Activated CD4-positive, alpha-beta T cell treated with anti-CD3 and anti-CD28 coated beads, Interleukin-2, amount 50 U/mL, for 24 hours (primary cell): ENCODE data around the gene SLC7A5.
"Not testable (repeated sequence)": the region's sequence is repeated elsewhere in the genome, so short reads cannot be mapped to it uniquely, and the experiment has no call there.

Source experiments
- DNase-seq, 2 donors: peaks; one replicate each; pipeline ENCODE4 v3.0.0-alpha.2; 2020; ENCODE audit warnings: low read depth in 1 of 2, low spot score in 1 of 2

SLC7A5 gene

DNA sequence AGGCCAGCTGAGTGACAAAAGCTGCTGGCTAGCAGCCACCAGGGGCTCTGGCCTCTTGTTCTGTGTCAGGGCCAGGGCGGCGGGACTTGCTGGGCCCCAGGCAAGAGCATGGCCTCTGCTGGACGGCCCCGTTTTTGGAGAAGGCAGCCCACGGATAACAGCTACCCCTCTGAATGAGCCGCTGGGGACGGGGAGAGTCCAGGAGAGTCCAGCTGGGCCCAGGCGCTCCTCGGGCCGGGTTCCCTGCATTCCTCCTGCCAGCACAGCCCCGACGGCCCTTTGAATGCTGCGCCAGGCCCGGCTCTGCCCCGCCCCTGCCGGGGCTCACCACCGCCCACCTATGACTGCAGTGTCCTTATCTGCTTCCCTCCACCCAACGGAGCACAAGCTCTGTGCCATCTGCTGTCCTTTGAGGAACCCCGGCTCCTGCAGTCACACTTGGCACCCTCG is 33.4 kb downstream of the SLC7A5 start:
- DNase-seq, result no peak

DNA sequence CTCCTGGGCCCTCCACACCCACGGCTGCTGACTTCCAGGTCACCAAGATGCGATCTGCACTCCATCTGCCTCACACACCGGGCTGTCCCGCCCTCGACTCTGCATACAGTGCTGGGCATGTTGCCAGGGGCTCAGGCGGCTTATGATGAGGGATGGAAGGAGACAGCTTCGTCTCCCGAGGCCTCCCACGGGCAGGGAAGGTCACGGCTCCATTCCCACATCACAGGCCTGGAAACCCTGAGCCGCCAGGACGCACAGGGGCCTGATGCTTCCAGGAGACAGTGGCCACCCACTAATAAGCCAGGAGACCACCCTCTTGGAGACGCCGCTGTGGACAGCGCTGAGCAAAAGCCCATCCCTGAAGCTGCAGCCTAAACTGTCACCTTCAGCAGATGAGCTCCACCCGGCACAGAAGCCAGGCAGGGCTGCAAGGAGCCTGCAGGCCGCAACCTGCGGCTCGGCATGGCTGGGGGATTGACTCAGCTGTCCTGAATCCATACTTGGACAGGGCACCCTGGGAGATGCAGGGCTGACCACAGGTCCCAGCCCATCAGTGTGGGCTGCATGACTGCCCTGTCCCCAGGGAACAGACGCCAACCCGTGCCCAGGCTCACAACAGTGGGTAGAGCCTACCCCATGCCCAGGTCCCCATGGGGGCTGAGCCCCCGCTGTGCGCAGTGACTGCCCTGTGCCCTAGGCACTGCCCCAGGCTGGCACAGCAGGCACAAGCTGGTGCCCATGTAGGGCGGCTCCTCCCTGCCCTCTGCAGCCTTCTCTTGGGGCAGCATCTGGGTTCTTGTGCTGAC is 34.4 kb downstream of the SLC7A5 start:
- DNase-seq, result no peak

DNA sequence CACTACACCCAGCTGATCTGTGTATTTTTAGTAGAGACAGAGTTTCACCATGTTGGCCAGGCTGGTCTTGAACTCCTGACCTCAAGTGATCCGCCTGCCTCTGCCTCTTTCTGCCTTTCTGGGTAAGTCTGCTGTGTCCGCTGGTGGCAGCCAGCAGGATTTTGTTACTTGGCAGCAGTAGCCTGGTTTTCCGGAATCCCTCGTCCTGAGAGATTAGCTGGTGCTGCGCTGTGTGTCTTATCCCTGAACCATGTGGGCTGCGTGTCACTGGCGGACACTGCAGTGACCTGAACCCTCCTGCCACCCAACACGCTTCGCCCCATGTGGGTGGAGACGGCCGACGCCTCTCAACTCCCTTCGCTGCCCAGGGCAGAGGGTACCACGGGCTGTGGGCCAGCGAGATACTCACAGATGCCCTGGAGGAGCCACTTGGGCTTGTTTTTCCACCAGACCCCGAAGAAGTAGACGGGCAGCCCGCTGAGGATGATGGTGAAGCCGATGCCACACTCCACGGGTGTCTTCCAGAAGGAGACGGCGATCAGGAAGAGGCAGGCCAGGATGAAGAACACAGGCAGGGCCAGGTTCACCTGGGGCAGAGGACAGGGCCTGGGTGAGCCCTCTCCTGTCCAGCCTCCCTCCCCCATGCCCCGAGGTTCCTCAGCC is 35.2 kb downstream of the SLC7A5 start:
- no peak for DNase-seq

DNA sequence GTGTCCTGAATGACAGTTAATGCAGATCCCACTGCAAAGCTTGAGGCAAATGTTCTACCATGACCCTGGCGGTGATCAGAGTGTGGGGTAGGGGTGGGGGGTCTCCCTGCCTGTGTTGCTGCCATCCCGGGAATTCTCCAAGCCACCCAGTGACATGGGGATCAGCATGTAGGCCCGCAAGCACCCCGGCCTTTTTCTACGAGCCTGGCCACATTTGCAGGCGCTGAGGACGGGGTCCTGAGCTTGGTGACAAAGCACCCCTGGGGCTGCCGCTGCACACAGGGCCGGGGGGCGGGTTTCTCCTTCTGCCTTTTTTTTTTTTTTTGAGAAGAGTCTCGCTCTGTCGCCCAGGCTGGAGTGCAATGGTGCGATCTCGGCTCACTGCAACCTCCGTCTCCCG is 35.8 kb downstream of the SLC7A5 start:
- DNase-seq, result no peak

GRCh38 chr16:87832741-87833502 is 36.4 kb downstream of the SLC7A5 start:
- DNase-seq, result no peak

GRCh38 chr16:87832137-87832527 is 37.2 kb downstream of the SLC7A5 start:
- DNase-seq, result no peak

DNA sequence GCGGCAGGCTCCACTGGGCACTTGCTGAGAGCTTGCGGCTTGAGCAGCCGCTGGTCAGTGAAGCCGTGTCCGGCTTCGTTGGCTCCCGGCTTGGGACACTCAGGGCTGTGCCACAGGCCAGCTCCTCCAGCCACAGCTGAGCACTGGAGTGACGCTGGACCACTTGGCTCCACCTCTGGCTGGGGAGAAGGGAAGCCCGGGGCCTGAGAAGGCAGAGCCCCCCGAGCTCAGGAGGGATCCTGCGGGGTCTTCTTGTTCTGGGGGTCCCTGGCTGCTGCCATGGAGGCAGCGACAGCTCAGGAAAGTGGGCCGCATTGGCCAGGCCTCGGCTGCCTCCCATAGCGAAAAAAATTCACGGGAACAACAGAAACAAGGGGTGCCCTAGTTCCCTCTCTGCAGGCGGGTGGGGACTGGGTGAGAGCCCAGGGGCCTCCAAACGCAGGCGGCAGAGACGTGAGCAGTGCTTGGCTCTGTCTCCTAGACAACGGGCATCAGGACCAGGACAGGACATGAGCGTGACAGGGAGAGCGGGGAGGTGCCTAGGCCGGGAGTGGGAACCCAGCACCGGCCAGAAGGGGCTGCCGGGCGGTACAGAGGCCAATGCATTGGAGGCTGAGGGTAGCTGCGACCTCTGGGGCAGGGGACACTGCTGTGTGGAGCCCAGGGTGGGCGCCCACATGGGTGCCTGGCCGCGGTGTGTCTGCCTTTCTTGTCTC is 37.7 kb downstream of the SLC7A5 start:
- DNase-seq, result no peak

GRCh38 chr16:87830673-87831420 is 38.5 kb downstream of the SLC7A5 start:
- no peak for DNase-seq

GRCh38 chr16:87829988-87830672 is 39.2 kb downstream of the SLC7A5 start:
- no peak for DNase-seq

DNA sequence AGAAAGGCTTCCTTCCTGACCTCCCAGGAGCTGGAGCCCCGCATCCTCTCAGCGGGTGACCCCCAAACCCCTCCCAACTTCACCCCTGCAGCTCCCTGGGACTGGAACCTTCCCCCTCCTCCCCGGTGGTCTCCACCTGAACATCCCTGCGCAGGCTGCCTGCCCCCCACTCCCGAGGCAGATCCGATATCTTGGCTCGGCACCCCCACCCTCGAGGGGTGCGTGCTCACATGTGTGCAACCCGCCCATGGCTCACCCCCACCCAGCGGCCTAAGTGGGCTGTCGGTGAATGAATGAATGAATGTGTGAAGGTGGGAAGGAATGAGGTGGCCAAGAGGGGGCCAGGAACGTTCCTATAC is 39.7 kb downstream of the SLC7A5 start:
- DNase-seq, result no peak

- no peak for DNase-seq
These were observed 40.2 kb downstream of the SLC7A5 start for GRCh38 chr16:87828907-87829621.

- no peak for DNase-seq
These were observed 41.0 kb downstream of the SLC7A5 start for GRCh38 chr16:87828071-87828906.

GRCh38 chr16:87827588-87827915 is 41.8 kb downstream of the SLC7A5 start:
- not testable (repeated sequence) for DNase-seq

GRCh38 chr16:87826798-87827587 is 42.3 kb downstream of the SLC7A5 start:
- no peak for DNase-seq

DNA sequence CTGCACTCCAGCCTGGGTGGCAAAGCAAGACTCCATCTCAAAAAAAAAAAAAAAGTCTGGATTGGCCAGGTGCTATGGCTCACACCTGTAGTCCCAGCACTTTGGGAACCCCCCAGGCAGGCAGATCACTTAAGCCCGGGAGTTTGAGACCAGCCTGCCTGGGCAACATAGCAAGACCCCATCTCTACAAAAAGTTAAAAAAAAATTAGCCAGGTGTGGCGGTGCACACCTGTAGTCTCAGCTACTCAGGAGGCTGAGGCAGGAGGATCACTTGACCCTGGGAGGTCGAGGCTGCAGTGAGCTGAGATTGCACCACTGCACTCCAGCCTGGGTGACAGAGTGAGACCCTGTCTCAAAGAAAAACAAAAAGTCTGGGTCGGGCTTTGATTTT is 42.9 kb downstream of the SLC7A5 start:
- DNase-seq, result not testable (repeated sequence)

DNA sequence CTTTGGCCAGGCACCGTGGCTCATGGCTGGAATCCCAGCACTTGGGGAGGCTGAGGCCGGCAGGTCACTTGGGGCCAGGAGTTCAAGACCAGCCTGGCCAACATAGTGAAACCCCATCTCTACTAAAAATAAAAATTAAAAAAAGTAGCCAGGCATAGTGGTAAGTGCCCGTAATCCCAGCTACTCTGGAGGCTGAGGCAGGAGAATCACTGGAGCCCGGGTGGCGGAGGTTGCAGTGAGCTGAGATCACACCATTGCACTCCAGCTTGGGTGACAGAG is 43.5 kb downstream of the SLC7A5 start:
- not testable (repeated sequence) for DNase-seq

DNA sequence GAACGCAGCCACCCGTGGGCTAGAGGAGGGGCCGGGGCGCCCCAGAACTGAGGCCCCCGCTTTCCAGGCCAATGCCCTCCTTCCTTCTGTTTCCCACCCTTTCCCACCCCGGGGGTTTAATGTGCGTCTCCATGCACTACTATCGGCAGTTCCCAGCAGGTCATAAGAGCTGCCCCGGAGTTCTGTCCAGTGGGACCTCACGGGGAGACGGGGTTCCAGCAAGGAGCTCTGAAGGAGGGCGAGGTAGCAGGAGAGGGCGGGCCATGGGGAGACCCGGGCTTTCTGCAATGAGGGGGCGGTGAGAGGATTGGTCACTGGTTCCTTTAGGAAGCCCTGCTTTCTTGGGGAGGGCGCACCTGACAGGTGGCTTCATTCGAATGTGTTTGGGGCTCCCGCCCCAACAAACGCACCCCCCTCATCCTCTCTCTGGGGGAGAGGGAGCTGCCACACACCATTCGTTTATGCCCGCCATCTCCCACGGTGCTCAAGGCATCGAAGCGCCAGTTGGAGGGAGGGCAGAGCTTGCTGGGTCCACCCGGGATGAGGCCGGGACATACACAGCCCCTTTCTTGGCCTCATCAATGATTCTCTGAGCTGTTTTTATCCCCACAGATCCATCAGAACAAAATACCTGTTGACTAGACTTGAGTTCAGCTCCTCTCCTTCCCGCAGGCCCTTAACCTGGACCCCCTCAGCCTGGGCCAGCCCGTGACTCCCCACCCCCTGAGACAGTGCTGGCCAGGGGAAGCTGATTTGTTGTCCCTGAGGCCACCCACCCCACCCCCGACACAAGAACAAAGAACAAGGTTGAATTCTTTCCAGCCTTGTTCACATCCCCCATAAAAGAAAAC is 44.1 kb downstream of the SLC7A5 start:
- DNase-seq, result no peak
